Measurements from ENCODE around the gene OTOF.

- TF ChIP-seq CTCF (IDR thresholded peaks at IDR 0.05) (no peak), POLR2A (IDR thresholded peaks at IDR 0.05) (no peak)
Measured at GRCh38 chr2:26458365-26459042, 19.4 kb downstream of the OTOF start.
